K562 (cell line): ENCODE results near the gene TENT4A. TPM values are rescaled to one million over a fixed set of nuclear protein-coding genes. Genes with fewer than 3 reads are reported as not detected.

Experiments
- ATAC-seq: fragments of 200-7000 bp; cut with Tn5 transposase; 3 replicates; pipeline ENCODE4 v1.9.1; 2020; ENCODE audit warnings: moderate library complexity
- BruUV-seq: library from RNA; stranded (reverse); fragments of 400-500 nt; replicated peaks from 2 replicates; lab custom pipeline; 2021; lab: Mats Ljungman, UMichigan
- CTCF ChIA-PET: fragments of 300-600 bp; formaldehyde crosslinking; extraction: SDS; loops from one replicate; lab custom pipeline; 2021; ENCODE audit warnings: low intra/inter-chr PET ratio; lab: Yijun Ruan, JAX
- POLR2A ChIA-PET: fragments of 300-600, 350-650 bp; sonication (Branson Sonifier 250); formaldehyde crosslinking; extraction: SDS; loops from one replicate; lab custom pipeline; 2021; ENCODE audit warnings: antibody characterized with exemption, inconsistent platforms; lab: Yijun Ruan, JAX
- DNase-seq, 4 experiments: peaks; one replicate each; pipeline versions ENCODE4 v3.0.0 to v3.0.0-alpha.2; 2011 to 2018; ENCODE audit warnings: low spot score in 3 of 4, mixed read lengths in 3 of 4; ENCODE audit errors: extremely low read depth in 1 of 4
- FAIRE-seq: peaks from 2 replicates; lab custom pipeline; 2011; peaks lifted over from hg19 to GRCh38; lab: Jason Lieb, UNC
- H2AFZ ChIP-seq: 2 replicates; pipeline ENCODE4 v1.6.0; 2011; ENCODE audit warnings: low read depth, low read length, control low read depth, inconsistent platforms
- H3K27ac ChIP-seq: fragments of 200-600 bp; 3 replicates; pipeline ENCODE4 v1.8.0; 2011; ENCODE audit warnings: low read depth, mild to moderate bottlenecking, control low read depth, inconsistent platforms, low read length, moderate library complexity, mixed read lengths; ENCODE audit errors: extremely low read depth
- H3K27me3 ChIP-seq, 2 experiments: fragments of 300-600 bp in 1 of 2; 2 replicates in 1 of 2; 3 replicates in 1 of 2; pipeline versions ENCODE4 v1.6.0 to v1.8.0; 2011; ENCODE audit warnings: inconsistent platforms in 2 of 2, low read length in 2 of 2, mild to moderate bottlenecking in 1 of 2, mixed read lengths in 1 of 2, moderate library complexity in 1 of 2; ENCODE audit not compliant: control insufficient read depth in 2 of 2, insufficient read depth in 2 of 2
- H3K36me3 ChIP-seq: fragments of 300-600 bp; 3 replicates; pipeline ENCODE4 v1.8.0; 2011; ENCODE audit warnings: mild to moderate bottlenecking, low read length, inconsistent platforms; ENCODE audit not compliant: control insufficient read depth, insufficient read depth
- H3K4me1 ChIP-seq, 2 experiments: fragments of 200-600 bp in 1 of 2; replicated peaks in 1 of 2; 2 replicates in 1 of 2; 3 replicates in 1 of 2; pipeline versions ENCODE4 v1.5.1 to v1.8.0; 2011; ENCODE audit warnings: inconsistent platforms in 2 of 2, low read length in 2 of 2, mild to moderate bottlenecking in 1 of 2, mixed read lengths in 1 of 2, moderate library complexity in 1 of 2; ENCODE audit not compliant: control insufficient read depth in 2 of 2, insufficient read depth in 2 of 2
- H3K4me2 ChIP-seq: 2 replicates; pipeline ENCODE4 v1.6.1; 2011; ENCODE audit warnings: low read length, control low read depth, inconsistent platforms, mixed read lengths; ENCODE audit not compliant: insufficient read depth
- H3K4me3 ChIP-seq: fragments of 200-600 bp; sonication (generic), shearing (Covaris generic); 2 replicates; pipeline ENCODE4 v1.5.1; 2016; ENCODE audit warnings: control low read depth, inconsistent platforms
- H3K79me2 ChIP-seq: fragments of 200-600 bp; 3 replicates; pipeline ENCODE4 v1.8.0; 2011; ENCODE audit warnings: low read length, inconsistent platforms; ENCODE audit not compliant: control insufficient read depth, insufficient read depth
- H3K9ac ChIP-seq, 2 experiments: 2 replicates each; pipeline versions ENCODE4 v1.6.0 to v1.6.1; 2011; ENCODE audit warnings: low read depth in 2 of 2, low read length in 2 of 2, control low read depth in 1 of 2, inconsistent platforms in 1 of 2, mild to moderate bottlenecking in 1 of 2, mixed read lengths in 1 of 2; ENCODE audit not compliant: insufficient read depth in 1 of 2
- H3K9me1 ChIP-seq: one replicate; pipeline ENCODE4 v1.6.0; 2011; ENCODE audit warnings: inconsistent platforms, mild to moderate bottlenecking, low read length, moderate library complexity; ENCODE audit not compliant: control insufficient read depth, insufficient read depth
- H3K9me3 ChIP-seq: replicated peaks from 2 replicates; pipeline ENCODE4 v1.5.1; 2011; ENCODE audit warnings: low read depth, low read length, inconsistent platforms; ENCODE audit not compliant: control insufficient read depth, insufficient read depth
- H4K20me1 ChIP-seq: replicated peaks from 2 replicates; pipeline ENCODE4 v1.6.1; 2011; ENCODE audit warnings: low read length, inconsistent platforms, mixed read lengths; ENCODE audit not compliant: control insufficient read depth, insufficient read depth
- ARID3B ChIP-seq: fragments of 250-450 bp; sonication (Bioruptor Pico); IDR thresholded peaks from 2 replicates; pipeline ENCODE4 v1.4.0; 2020; ENCODE audit warnings: borderline replicate concordance
- MED1 ChIP-seq: sonication (generic); formaldehyde crosslinking; IDR thresholded peaks from 2 replicates; pipeline ENCODE4 v1.8.1; 2023; ENCODE audit warnings: missing genetic modification reagents, borderline replicate concordance
- NFATC3 ChIP-seq: fragments of 450-650 bp; IDR thresholded peaks from 2 replicates; pipeline ENCODE4 v1.6.1; 2017; ENCODE audit warnings: mild to moderate bottlenecking
- NUFIP1 ChIP-seq: fragments of 450-650 bp; IDR thresholded peaks from 2 replicates; pipeline ENCODE4 v1.6.1; 2018; ENCODE audit not compliant: partially characterized antibody
- SETDB1 ChIP-seq: IDR thresholded peaks from one replicate; pipeline ENCODE4 v1.6.1; 2012; ENCODE audit warnings: low read length, control low read depth, inconsistent platforms
- TCFL5 ChIP-seq: fragments of 250-450 bp; sonication (Bioruptor Pico); conservative IDR thresholded peaks from 2 replicates; pipeline ENCODE4 v1.6.1; 2021; ENCODE audit warnings: mild to moderate bottlenecking, moderate library complexity, matching md5 sums
- ZKSCAN1 ChIP-seq: fragments of 150-350 bp; IDR thresholded peaks from 2 replicates; pipeline ENCODE4 v1.6.1; 2016; ENCODE audit warnings: low read depth, low read length
- ZNF23 ChIP-seq: fragments of 250-450 bp; sonication (Bioruptor Pico); IDR thresholded peaks from 2 replicates; pipeline ENCODE4 v1.4.0; 2020; ENCODE audit warnings: mild to moderate bottlenecking
- ZNF830 ChIP-seq: fragments of 250-450 bp; sonication (Bioruptor Pico); IDR thresholded peaks from 2 replicates; pipeline ENCODE4 v1.5.0; 2021; ENCODE audit warnings: mild to moderate bottlenecking
- WGBS: fragments of 100-300 bp; shearing (Covaris generic); methylation state at CpG from one replicate; pipeline ENCODE4 v1.1.6; 2016; ENCODE audit warnings: low coverage, mixed read lengths; ENCODE audit not compliant: insufficient coverage; ENCODE audit errors: missing lambda C conversion rate; 5-methylcytosine and 5-hydroxymethylcytosine counted together
- in situ Hi-C: fragments of 300-500 bp; cut with MboI; formaldehyde crosslinking; loops from 4 replicates; pipeline ENCODE4 v1.15.0; 2018; ENCODE audit warnings: inconsistent platforms, mixed read lengths
- intact Hi-C: fragments of 100-400 bp; cut with micrococcal nuclease; formaldehyde crosslinking; loops from 2 replicates; pipeline ENCODE4 v1.14.2; 2022
- polyA plus RNA-seq, 8 experiments: library from polyadenylated mRNA; depleted of rRNA in 4 of 8; stranded (reverse) in 5 of 8; unstranded in 3 of 8; fragments of >200 nt; fragmentation: Nextera tagmentation in 2 of 8; fragmentation: Illumina TruSeq in 1 of 8; extraction: Ambion mirVana in 2 of 8; extraction: Trizol in 1 of 8; gene quantifications; 2 replicates each; pipeline versions ENCODE4 v1.2.1 to v1.2.3, GENCODE V29; 2011 to 2014; ENCODE audit warnings: inconsistent platforms in 1 of 8, missing spikeins in 1 of 8
- total RNA-seq, 7 experiments: library from RNA; depleted of rRNA in 6 of 7; stranded (reverse); fragments of >200 nt in 6 of 7; fragmentation: Illumina TruSeq in 2 of 7; extraction: Trizol in 2 of 7; gene quantifications; 2 replicates each; pipeline versions ENCODE4 v1.2.1 to v1.2.3, GENCODE V29; 2011 to 2021; ENCODE audit warnings: low replicate concordance in 1 of 7
- TF ChIP-seq, protein P1 (sequence below): sonication (generic); IDR thresholded peaks from 2 replicates; pipeline ENCODE4 v1.6.1; 2016
- TF ChIP-seq, protein P2 (sequence below): fragments of 450-650 bp; IDR thresholded peaks from 2 replicates; pipeline ENCODE4 v1.6.1; 2016; ENCODE audit warnings: antibody characterized with exemption

Gene TENT4A
- total and polyA plus RNA-seq, 9 of the 15 experiments (the other 6 are each of a cell fraction or from before 2014, with no cell fraction given) = 1.3 to 27.3 (median 13.0) TPM

GRCh38 chr5:6682239-6682638, 31.0 kb upstream of the TENT4A start:
- ChIA-PET POLR2A (interaction anchor here (1.0 kb wide), 1 partner anchor 17 kb away, joined by 4 read pairs; no protein-coding TSS in a partner anchor), CTCF (no interaction called here)
- no peak overlapping the region for H3K9ac ChIP-seq
- no peak overlapping the region for H3K27ac ChIP-seq
- H3K9me3 ChIP-seq = no peaks in the 10 kb centered on the region
- 5% methylated on average over 6 of the region's 11 CpGs for WGBS
- H3K4me3 ChIP-seq = no peak overlapping the region
- H2AFZ ChIP-seq = no peak overlapping the region
- in situ Hi-C loops = no loop called here
- H3K27me3 ChIP-seq = peaks cover 28 to 40% of the 10 kb centered on the region in 2 experiments; a peak in 4 of 5 replicates
- 0 out of 2 replicates have a peak, but pooled peaks cover 2% of the 10 kb centered on the region for H4K20me1 ChIP-seq
- no peaks in the 10 kb centered on the region for H3K9me1 ChIP-seq
- FAIRE-seq (no peak), ATAC-seq (peak; percentile 86), DNase-seq (peak; percentile 30 to 83 (median 68))
- intact Hi-C loops = no loop called here
- no peaks in the 10 kb centered on the region; a peak in 2 of 5 replicates for H3K4me1 ChIP-seq
- no TSS peak for BruUV-seq
- TF ChIP-seq ZNF830 (CRISPR knock-in tag) (no peak), SETDB1 (no peak), TCFL5 (CRISPR knock-in tag) (no peak), MED1 (no peak), ARID3B (CRISPR knock-in tag) (no peak), ZNF23 (CRISPR knock-in tag) (no peak), NUFIP1 (no peak), ZKSCAN1 (no peak), NFATC3 (no peak)
- TF ChIP-seq, protein P1, sequence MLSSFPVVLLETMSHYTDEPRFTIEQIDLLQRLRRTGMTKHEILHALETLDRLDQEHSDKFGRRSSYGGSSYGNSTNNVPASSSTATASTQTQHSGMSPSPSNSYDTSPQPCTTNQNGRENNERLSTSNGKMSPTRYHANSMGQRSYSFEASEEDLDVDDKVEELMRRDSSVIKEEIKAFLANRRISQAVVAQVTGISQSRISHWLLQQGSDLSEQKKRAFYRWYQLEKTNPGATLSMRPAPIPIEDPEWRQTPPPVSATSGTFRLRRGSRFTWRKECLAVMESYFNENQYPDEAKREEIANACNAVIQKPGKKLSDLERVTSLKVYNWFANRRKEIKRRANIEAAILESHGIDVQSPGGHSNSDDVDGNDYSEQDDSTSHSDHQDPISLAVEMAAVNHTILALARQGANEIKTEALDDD = no peak
- TF ChIP-seq, protein P2, sequence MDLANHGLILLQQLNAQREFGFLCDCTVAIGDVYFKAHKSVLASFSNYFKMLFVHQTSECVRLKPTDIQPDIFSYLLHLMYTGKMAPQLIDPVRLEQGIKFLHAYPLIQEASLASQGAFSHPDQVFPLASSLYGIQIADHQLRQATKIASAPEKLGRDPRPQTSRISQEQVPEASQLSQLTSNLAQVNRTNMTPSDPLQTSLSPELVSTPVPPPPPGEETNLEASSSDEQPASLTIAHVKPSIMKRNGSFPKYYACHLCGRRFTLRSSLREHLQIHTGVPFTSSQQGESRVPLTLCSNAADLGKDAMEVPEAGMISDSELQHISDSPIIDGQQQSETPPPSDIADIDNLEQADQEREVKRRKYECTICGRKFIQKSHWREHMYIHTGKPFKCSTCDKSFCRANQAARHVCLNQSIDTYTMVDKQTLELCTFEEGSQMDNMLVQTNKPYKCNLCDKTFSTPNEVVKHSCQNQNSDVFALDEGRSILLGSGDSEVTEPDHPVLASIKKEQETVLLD = no peak
- peak overlapping the region; percentile 36; the same call in 1 of the 2 replicates for H3K4me2 ChIP-seq
- no peaks in the 10 kb centered on the region for H3K36me3 ChIP-seq
- H3K79me2 ChIP-seq = no peaks in the 10 kb centered on the region
